NCI-H2029 treated with DMSO at 0.1 percent for 48 hours (cell line): ENCODE measurements around the gene ALDH7A1.
"Not testable (repeated sequence)": the region's sequence is repeated elsewhere in the genome, so short reads cannot be mapped to it uniquely, and the experiment has no call there.

ENCODE experiments used
- DNase-seq: peaks from one replicate; lab custom pipeline; 2025; lab: John Stamatoyannopoulos, UW

The ALDH7A1 gene

GRCh38 chr5:126595486-126596083 lies 566 bp upstream of the ALDH7A1 start:
- no peak for DNase-seq

- no peak for DNase-seq
Measured at GRCh38 chr5:126591549-126591948, 3.5 kb downstream of the ALDH7A1 start.

- DNase-seq, result no peak
Measured at GRCh38 chr5:126589536-126590297, 5.3 kb downstream of the ALDH7A1 start.

- DNase-seq, result no peak
Measured at GRCh38 chr5:126587551-126588390, 7.2 kb downstream of the ALDH7A1 start.

- DNase-seq, result no peak
Measured at GRCh38 chr5:126583761-126584160, 11.3 kb downstream of the ALDH7A1 start.

- no peak for DNase-seq
Measured at GRCh38 chr5:126579716-126580115, 15.3 kb downstream of the ALDH7A1 start.

GRCh38 chr5:126577415-126577814 lies 17.6 kb downstream of the ALDH7A1 start:
- no peak for DNase-seq

- no peak for DNase-seq
Measured at GRCh38 chr5:126576974-126577373, 18.0 kb downstream of the ALDH7A1 start.

GRCh38 chr5:126575644-126576043 lies 19.4 kb downstream of the ALDH7A1 start:
- no peak for DNase-seq

GRCh38 chr5:126568206-126568755 lies 26.7 kb downstream of the ALDH7A1 start:
- DNase-seq, result no peak

- DNase-seq, result no peak
Measured at GRCh38 chr5:126562823-126563222, 32.2 kb downstream of the ALDH7A1 start.

GRCh38 chr5:126561908-126562307 lies 33.1 kb downstream of the ALDH7A1 start:
- DNase-seq, result no peak

- not testable (repeated sequence) for DNase-seq
Measured at GRCh38 chr5:126555101-126555500, 39.9 kb downstream of the ALDH7A1 start.

GRCh38 chr5:126552614-126553013 lies 42.4 kb downstream of the ALDH7A1 start:
- no peak for DNase-seq

GRCh38 chr5:126544087-126544740 lies 50.8 kb downstream of the ALDH7A1 start:
- DNase-seq, result no peak

GRCh38 chr5:126543660-126544059 lies 51.4 kb downstream of the ALDH7A1 start:
- no peak for DNase-seq

GRCh38 chr5:126543009-126543408 lies 52.0 kb downstream of the ALDH7A1 start:
- DNase-seq, result no peak

GRCh38 chr5:126542441-126542840 lies 52.6 kb downstream of the ALDH7A1 start:
- DNase-seq, result no peak

- no peak for DNase-seq
Measured at GRCh38 chr5:126540631-126541030, 54.4 kb downstream of the ALDH7A1 start.

- no peak for DNase-seq
Measured at GRCh38 chr5:126538579-126538978, 56.4 kb downstream of the ALDH7A1 start.

GRCh38 chr5:126536874-126537273 lies 58.1 kb downstream of the ALDH7A1 start:
- DNase-seq, result no peak
